ENCODE measurements around the gene ST8SIA3.

GRCh38 chr18:57409650-57410049, 57.3 kb downstream of the ST8SIA3 start:
- no peak for TF ChIP-seq CTCF (IDR thresholded peaks at IDR 0.05; ENCODE audit: extremely low read depth in 1 of 2, insufficient read depth in 1 of 2, low read depth in 1 of 2, low read length in 2 of 2)
- no peak for TF ChIP-seq MYC (IDR thresholded peaks at IDR 0.05; ENCODE audit: low read depth, low read length)
- TF ChIP-seq POLR2A (IDR thresholded peaks at IDR 0.05; ENCODE audit: low read depth, low read length) = no peak
- no peak for TF ChIP-seq MAX (IDR thresholded peaks at IDR 0.05; ENCODE audit: insufficient read depth, insufficient read length)
- no peak for TF ChIP-seq POLR2AphosphoS5 (IDR thresholded peaks at IDR 0.05; ENCODE audit: insufficient read depth, low read depth, low read length)
- TF ChIP-seq EZH2 (IDR thresholded peaks at IDR 0.05; ENCODE audit: borderline replicate concordance, low read depth, low read length, severe bottlenecking) = no peak
- TF ChIP-seq JUN (IDR thresholded peaks at IDR 0.05; ENCODE audit: borderline replicate concordance, insufficient read depth, insufficient read length, low read depth) = no peak
